OCI-M2 (cell line): ENCODE measurements around the gene TNFRSF8.
"Not testable (repeated sequence)": the region's sequence is repeated elsewhere in the genome, so short reads cannot be mapped to it uniquely, and the experiment has no call there.

Experiments used
- DNase-seq: peaks from one replicate; lab custom pipeline; 2025; ENCODE audit not compliant: unreplicated experiment; lab: John Stamatoyannopoulos, UW

TNFRSF8 gene

GRCh38 chr1:12083766-12084165, 20.7 kb downstream of the TNFRSF8 start:
- no peak for DNase-seq

- DNase-seq = no peak
Observed at GRCh38 chr1:12085643-12086260, 22.6 kb downstream of the TNFRSF8 start.

- DNase-seq = no peak
Observed at GRCh38 chr1:12087797-12088314, 24.8 kb downstream of the TNFRSF8 start.

- DNase-seq = no peak
Observed at GRCh38 chr1:12088607-12089006, 25.5 kb downstream of the TNFRSF8 start.

GRCh38 chr1:12090326-12090725, 27.2 kb downstream of the TNFRSF8 start:
- DNase-seq = no peak

- DNase-seq = no peak
Observed at GRCh38 chr1:12091191-12091590, 28.1 kb downstream of the TNFRSF8 start.

- DNase-seq = no peak
Observed at GRCh38 chr1:12094180-12094579, 31.1 kb downstream of the TNFRSF8 start.

- DNase-seq = no peak
Observed at GRCh38 chr1:12095452-12096263, 32.6 kb downstream of the TNFRSF8 start.

GRCh38 chr1:12096615-12097014, 33.5 kb downstream of the TNFRSF8 start:
- DNase-seq = no peak

GRCh38 chr1:12097321-12097720, 34.2 kb downstream of the TNFRSF8 start:
- no peak for DNase-seq

GRCh38 chr1:12098786-12099185, 35.7 kb downstream of the TNFRSF8 start:
- DNase-seq = no peak

- no peak for DNase-seq
Observed at GRCh38 chr1:12099610-12100009, 36.5 kb downstream of the TNFRSF8 start.

GRCh38 chr1:12100071-12100470, 37.0 kb downstream of the TNFRSF8 start:
- DNase-seq = no peak

GRCh38 chr1:12101120-12101519, 38.0 kb downstream of the TNFRSF8 start:
- not testable (repeated sequence) for DNase-seq

- DNase-seq = no peak
Observed at GRCh38 chr1:12102066-12102465, 39.0 kb downstream of the TNFRSF8 start.

- no peak for DNase-seq
Observed at GRCh38 chr1:12104417-12104816, 41.3 kb downstream of the TNFRSF8 start.

- no peak for DNase-seq
Observed at GRCh38 chr1:12106153-12106552, 43.0 kb downstream of the TNFRSF8 start.

GRCh38 chr1:12106861-12107260, 43.8 kb downstream of the TNFRSF8 start:
- not testable (repeated sequence) for DNase-seq

- no peak for DNase-seq
Observed at GRCh38 chr1:12107718-12108117, 44.6 kb downstream of the TNFRSF8 start.

- no peak for DNase-seq
Observed at GRCh38 chr1:12109901-12110300, 46.8 kb downstream of the TNFRSF8 start.

GRCh38 chr1:12111741-12112140, 48.6 kb downstream of the TNFRSF8 start:
- no peak for DNase-seq

- DNase-seq = no peak
Observed at GRCh38 chr1:12112711-12113161, 49.6 kb downstream of the TNFRSF8 start.
